Smooth muscle cell (in vitro differentiated cells): ENCODE measurements around the gene CDH16. TPM values are rescaled to one million over a fixed set of nuclear protein-coding genes. Genes with fewer than 3 reads are reported as not detected.

ENCODE experiments used
- DNase-seq: peaks from one replicate; lab custom pipeline; 2025; ENCODE audit not compliant: unreplicated experiment; lab: John Stamatoyannopoulos, UW
- H2AFZ ChIP-seq: fragments of 200-600 bp; sonication (generic); 2 replicates; pipeline ENCODE4 v1.6.0; 2016; ENCODE audit warnings: antibody characterized with exemption, low read depth, mild to moderate bottlenecking
- H3F3A ChIP-seq: fragments of 200-600 bp; sonication (generic); 2 replicates; pipeline ENCODE4 v1.6.0; 2017; ENCODE audit warnings: antibody characterized with exemption, low read depth
- H3K27ac ChIP-seq: fragments of 200-600 bp; sonication (generic); 2 replicates; pipeline ENCODE4 v1.5.1; 2016; ENCODE audit warnings: low read depth, mild to moderate bottlenecking
- H3K27me3 ChIP-seq: fragments of 200-600 bp; sonication (generic); 2 replicates; pipeline ENCODE4 v1.6.1; 2016; ENCODE audit warnings: low read depth, mild to moderate bottlenecking
- H3K36me3 ChIP-seq: fragments of 200-600 bp; sonication (generic); 2 replicates; pipeline ENCODE4 v1.5.1; 2016; ENCODE audit warnings: low read depth
- H3K4me1 ChIP-seq: fragments of 200-600 bp; sonication (generic); 2 replicates; pipeline ENCODE4 v1.5.1; 2016; ENCODE audit warnings: low read depth
- H3K4me2 ChIP-seq: fragments of 200-600 bp; sonication (generic); 2 replicates; pipeline ENCODE4 v1.6.0; 2016; ENCODE audit warnings: mild to moderate bottlenecking
- H3K4me3 ChIP-seq: fragments of 200-600 bp; sonication (generic); 2 replicates; pipeline ENCODE4 v1.5.1; 2016; ENCODE audit warnings: mild to moderate bottlenecking
- H3K79me2 ChIP-seq: fragments of 200-600 bp; sonication (generic); 2 replicates; pipeline ENCODE4 v1.6.0; 2016; ENCODE audit warnings: low read depth, mild to moderate bottlenecking
- H3K9ac ChIP-seq: fragments of 200-600 bp; sonication (generic); 2 replicates; pipeline ENCODE4 v1.6.0; 2016; ENCODE audit warnings: low read depth
- H3K9me3 ChIP-seq: fragments of 200-600 bp; sonication (generic); replicated peaks from 2 replicates; pipeline ENCODE4 v1.5.1; 2016; ENCODE audit warnings: low read depth
- H4K20me1 ChIP-seq: fragments of 200-600 bp; sonication (generic); 2 replicates; pipeline ENCODE4 v1.6.0; 2016; ENCODE audit warnings: low read depth
- CTCF ChIP-seq: fragments of 200-600 bp; sonication (generic); IDR thresholded peaks from 2 replicates; pipeline ENCODE4 v1.5.1; 2017; ENCODE audit warnings: borderline replicate concordance, mild to moderate bottlenecking, antibody characterized with exemption; ENCODE audit not compliant: insufficient read depth, poor library complexity, severe bottlenecking
- WGBS: methylation state at CpG from one replicate; pipeline ENCODE4 v1.1.7; 2016; ENCODE audit warnings: low lambda C conversion rate; 5-methylcytosine and 5-hydroxymethylcytosine counted together
- polyA plus RNA-seq: library from polyadenylated mRNA; unstranded; fragments of >200 nt; fragmentation: Nextera tagmentation; extraction: Ambion mirVana; gene quantifications from 2 replicates; pipeline ENCODE4 v1.2.1, GENCODE V29; 2016
- total RNA-seq: library from RNA; depleted of rRNA; stranded (reverse); fragments of >200 nt; gene quantifications from 2 replicates; pipeline ENCODE4 v1.2.3, GENCODE V29; 2014

Gene CDH16
- total and polyA plus RNA-seq, 2 experiments from 2014 or later: not detected

GRCh38 chr16:66874079-66874775 is 44.5 kb downstream of the CDH16 start:
- H2AFZ ChIP-seq: no peak overlapping the region
- H3K4me2 ChIP-seq: no peak overlapping the region
- TF ChIP-seq CTCF: no peak
- no peak for DNase-seq
- no peak overlapping the region for H3K9ac ChIP-seq
- H4K20me1 ChIP-seq: no peaks in the 10 kb centered on the region
- WGBS: 45% methylated on average over 1 of the region's 1 CpG
- H3K4me3 ChIP-seq: no peak overlapping the region
- H3K36me3 ChIP-seq: no peaks in the 10 kb centered on the region
- H3K27me3 ChIP-seq: no peaks in the 10 kb centered on the region
- peaks cover 25% of the 10 kb centered on the region for H3F3A ChIP-seq
- peak overlapping the region; percentile 65 for H3K27ac ChIP-seq
- no peaks in the 10 kb centered on the region for H3K4me1 ChIP-seq
- H3K79me2 ChIP-seq: no peaks in the 10 kb centered on the region
- H3K9me3 ChIP-seq: no peaks in the 10 kb centered on the region

GRCh38 chr16:66873685-66874055 is 45.0 kb downstream of the CDH16 start:
- no peak for DNase-seq
- Histone ChIP-seq H3K9ac (no peak overlapping the region), H2AFZ (no peak overlapping the region), H3F3A (peaks cover 25% of the 10 kb centered on the region), H4K20me1 (no peaks in the 10 kb centered on the region), H3K4me3 (no peak overlapping the region), H3K4me2 (no peak overlapping the region), H3K36me3 (no peaks in the 10 kb centered on the region), H3K27me3 (no peaks in the 10 kb centered on the region), H3K27ac (peak overlapping the region; percentile 65), H3K9me3 (no peaks in the 10 kb centered on the region), H3K79me2 (no peaks in the 10 kb centered on the region), H3K4me1 (no peaks in the 10 kb centered on the region)
- TF ChIP-seq CTCF: no peak

GRCh38 chr16:66872943-66873684 is 45.6 kb downstream of the CDH16 start:
- H3K36me3 ChIP-seq: no peaks in the 10 kb centered on the region
- no peak overlapping the region for H3K9ac ChIP-seq
- H3K79me2 ChIP-seq: no peaks in the 10 kb centered on the region
- no peaks in the 10 kb centered on the region for H4K20me1 ChIP-seq
- H3K27ac ChIP-seq: no peak overlapping the region
- no peaks in the 10 kb centered on the region for H3K4me1 ChIP-seq
- peaks cover 20% of the 10 kb centered on the region for H3F3A ChIP-seq
- TF ChIP-seq CTCF: peak; percentile 94
- 6% methylated on average over 29 of the region's 39 CpGs for WGBS
- peak overlapping the region; percentile 76 for H2AFZ ChIP-seq
- peak overlapping the region; percentile 44 for H3K4me3 ChIP-seq
- H3K4me2 ChIP-seq: peak overlapping the region; percentile 84
- peak; percentile 64 for DNase-seq
- no peaks in the 10 kb centered on the region for H3K27me3 ChIP-seq
- H3K9me3 ChIP-seq: no peaks in the 10 kb centered on the region

- TF ChIP-seq CTCF: no peak
- H3K36me3 ChIP-seq: no peaks in the 10 kb centered on the region
- H3K4me3 ChIP-seq: peak overlapping the region; percentile 44
- 62% methylated on average over 4 of the region's 4 CpGs for WGBS
- peaks cover 18% of the 10 kb centered on the region for H3F3A ChIP-seq
- H3K27ac ChIP-seq: no peak overlapping the region
- no peak overlapping the region for H3K9ac ChIP-seq
- no peaks in the 10 kb centered on the region for H3K79me2 ChIP-seq
- no peaks in the 10 kb centered on the region for H3K4me1 ChIP-seq
- H3K4me2 ChIP-seq: peak overlapping the region; percentile 84
- H2AFZ ChIP-seq: peak overlapping the region; percentile 76
- H3K9me3 ChIP-seq: no peaks in the 10 kb centered on the region
- H3K27me3 ChIP-seq: no peaks in the 10 kb centered on the region
- no peaks in the 10 kb centered on the region for H4K20me1 ChIP-seq
- no peak for DNase-seq
Observed at GRCh38 chr16:66872559-66872942, 46.1 kb downstream of the CDH16 start.
